Fibroblast of skin of left quadriceps (primary cell): ENCODE results near the gene EZH1.
"Not testable (repeated sequence)": the region's sequence is repeated elsewhere in the genome, so short reads cannot be mapped to it uniquely, and the experiment has no call there.

Source experiments
- DNase-seq, 2 experiments: peaks; one replicate each; pipeline ENCODE4 v3.0.0-alpha.2; 2013; ENCODE audit warnings: low read depth in 2 of 2

The EZH1 gene

GRCh38 chr17:42772945-42773289, 28.1 kb upstream of the EZH1 start:
- no peak for DNase-seq

- DNase-seq: not testable (repeated sequence)
These were observed 25.1 kb upstream of the EZH1 start for GRCh38 chr17:42769964-42770363.

GRCh38 chr17:42768006-42768405, 23.2 kb upstream of the EZH1 start:
- DNase-seq: not testable (repeated sequence)

DNA sequence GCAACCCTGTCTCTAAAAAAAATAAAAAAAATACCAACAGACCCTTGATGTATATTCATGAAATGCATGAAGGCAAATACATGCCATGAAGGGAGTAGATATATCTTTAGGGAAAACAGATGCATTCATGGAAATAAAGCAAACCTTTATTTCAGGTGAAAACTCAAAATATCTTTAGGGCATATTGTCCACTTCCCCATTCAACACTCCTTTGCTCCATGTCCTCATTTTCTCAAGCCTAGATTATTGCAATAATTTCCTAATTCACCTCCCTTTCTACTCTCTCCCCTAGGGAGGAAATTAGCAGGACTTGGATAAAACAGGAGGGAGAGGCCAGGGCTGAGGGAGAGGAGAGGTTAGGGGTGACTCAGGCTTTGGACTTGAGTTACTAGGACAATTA, 22.7 kb upstream of the EZH1 start:
- DNase-seq: no peak

DNA sequence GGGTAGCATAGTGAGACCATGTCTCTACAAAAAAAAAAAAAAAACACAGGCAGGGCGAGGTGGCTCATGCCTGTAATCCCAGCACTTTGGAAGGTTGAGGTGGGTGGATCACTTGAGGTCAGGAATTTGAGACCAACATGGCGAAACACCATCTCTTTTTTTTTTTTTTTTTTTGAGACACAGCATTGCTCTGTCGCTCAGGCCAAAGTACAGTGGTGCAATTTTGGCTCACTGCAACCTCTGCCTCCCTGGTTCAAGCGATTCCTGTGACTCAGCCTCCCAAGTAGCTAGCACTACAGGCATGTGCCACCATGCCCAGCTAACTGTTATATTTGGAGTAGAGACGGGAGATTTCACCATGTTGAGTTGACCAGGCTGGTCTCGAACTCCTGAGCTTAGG, 21.3 kb upstream of the EZH1 start:
- DNase-seq: no peak

GRCh38 chr17:42761638-42762037, 16.8 kb upstream of the EZH1 start:
- DNase-seq: no peak

DNA sequence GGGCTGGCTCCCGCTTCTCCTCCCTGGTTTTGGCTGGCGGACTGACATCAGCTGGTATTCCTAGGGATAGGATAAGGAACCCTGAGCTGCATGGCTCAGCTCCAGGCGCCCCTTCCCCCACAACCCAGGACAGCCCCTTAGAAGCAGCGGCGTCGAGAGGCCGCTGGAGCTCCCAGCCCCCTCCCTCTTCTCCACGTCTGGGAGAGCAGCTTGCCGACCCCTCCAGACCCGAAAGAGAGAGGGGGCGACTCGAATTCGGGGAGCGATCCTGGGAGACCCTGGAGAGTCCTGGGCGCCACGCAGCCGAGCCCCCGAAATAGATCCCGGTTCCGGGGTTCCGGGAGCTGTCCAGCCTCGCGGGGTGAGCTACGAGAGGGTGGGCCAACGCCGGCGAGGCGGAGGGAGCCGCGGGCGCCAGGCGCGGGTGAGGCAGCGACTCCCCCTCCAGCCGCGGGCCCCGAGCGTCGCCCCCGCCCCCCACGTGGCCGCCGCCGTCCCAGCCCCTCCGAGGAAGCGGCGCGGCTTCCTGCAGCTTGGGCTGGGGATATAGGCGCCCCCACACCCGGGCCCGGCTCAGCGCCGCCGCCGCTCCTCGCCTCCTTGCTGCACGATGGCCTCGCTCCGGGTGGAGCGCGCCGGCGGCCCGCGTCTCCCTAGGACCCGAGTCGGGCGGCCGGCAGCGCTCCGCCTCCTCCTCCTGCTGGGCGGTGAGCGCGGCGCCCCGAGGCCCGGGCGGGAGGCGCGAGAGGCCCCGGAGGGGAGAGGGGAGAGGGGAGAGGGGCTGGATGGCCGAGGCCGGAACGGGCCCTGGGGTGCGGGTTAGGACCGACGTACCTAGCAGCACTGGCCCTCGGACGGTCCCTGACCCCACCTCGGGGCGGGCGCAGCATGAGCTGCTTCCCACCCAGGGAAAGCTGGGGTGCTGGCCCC, 16.1 kb upstream of the EZH1 start, which contains the start of gene RAMP2:
RAMP2 (plus strand) TSS at position 576 of the 930 bp plus-strand sequence; CDS start at position 611, 35 bp downstream.
- DNase-seq: no peak

GRCh38 chr17:42759982-42760651, 15.3 kb upstream of the EZH1 start:
- no peak for DNase-seq

DNA sequence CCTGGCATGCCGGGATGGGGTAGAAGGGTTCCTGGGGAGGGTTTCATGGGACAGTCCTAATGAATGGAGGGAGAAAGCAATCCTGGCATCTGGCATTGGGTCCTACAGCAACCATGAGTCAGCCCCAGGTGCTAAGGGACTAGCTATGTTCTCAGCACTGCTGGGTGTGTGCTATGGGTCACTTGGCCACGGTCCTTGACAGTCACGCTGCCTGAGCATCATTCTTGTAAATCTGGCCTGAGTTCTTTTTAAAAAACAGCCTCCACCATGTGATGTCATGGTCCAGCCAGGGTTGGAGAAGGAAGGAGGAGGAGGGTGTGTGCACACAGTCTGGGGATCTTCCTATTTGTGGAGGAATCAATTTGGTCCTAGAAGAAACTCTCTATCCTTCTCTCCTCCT, 9.9 kb upstream of the EZH1 start:
- no peak for DNase-seq

DNA sequence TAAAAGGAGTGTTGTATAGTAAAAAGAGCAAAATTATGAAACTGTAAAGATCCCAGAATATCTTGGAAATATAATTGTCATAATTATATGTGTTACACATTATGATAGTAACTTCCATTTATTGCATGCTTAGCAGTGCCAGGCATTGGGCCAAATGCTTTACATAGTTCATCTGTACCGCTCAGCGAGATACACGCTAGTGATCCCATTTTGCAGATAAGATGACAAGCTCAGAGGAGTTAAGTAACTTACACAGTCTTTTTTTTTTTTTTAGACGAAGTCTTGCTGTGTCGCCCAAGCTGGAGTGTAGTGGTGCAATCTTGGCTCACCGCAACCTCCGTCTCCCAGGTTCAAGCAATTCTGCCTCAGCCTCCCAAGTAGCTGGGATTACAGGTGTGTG, 6.8 kb upstream of the EZH1 start:
- DNase-seq: no peak

DNA sequence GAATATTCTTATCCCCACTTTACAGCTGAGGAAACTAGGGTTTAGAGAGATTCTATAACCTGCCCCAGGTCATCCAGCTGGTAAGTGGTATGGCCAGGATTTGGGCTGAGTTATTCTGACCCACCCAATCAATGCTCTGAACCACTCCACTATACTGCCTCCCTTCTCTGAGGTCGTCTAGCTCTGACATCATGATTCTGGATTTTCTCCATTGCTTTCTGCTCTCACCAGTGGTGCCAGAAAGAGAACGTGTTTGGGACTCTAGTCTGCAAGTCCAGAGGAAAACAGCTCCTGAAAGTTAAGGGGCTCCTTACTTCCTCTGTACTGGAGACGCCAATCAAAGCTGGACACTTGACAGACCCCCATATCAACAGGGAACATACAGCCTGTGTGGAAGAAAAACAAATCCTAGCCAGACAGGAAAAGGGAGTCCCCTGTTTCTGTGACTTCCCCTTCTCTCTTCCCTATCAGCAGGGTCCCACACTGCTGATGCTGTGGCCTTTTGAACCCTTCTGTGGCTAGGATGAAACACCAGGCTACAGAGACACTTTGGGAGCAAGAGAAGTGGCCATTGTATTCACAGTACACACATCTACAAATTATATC, 6.0 kb upstream of the EZH1 start:
- DNase-seq: no peak

GRCh38 chr17:42748908-42749798, 4.3 kb upstream of the EZH1 start:
- no peak for DNase-seq

GRCh38 chr17:42748202-42748907, 3.5 kb upstream of the EZH1 start:
- no peak for DNase-seq

DNA sequence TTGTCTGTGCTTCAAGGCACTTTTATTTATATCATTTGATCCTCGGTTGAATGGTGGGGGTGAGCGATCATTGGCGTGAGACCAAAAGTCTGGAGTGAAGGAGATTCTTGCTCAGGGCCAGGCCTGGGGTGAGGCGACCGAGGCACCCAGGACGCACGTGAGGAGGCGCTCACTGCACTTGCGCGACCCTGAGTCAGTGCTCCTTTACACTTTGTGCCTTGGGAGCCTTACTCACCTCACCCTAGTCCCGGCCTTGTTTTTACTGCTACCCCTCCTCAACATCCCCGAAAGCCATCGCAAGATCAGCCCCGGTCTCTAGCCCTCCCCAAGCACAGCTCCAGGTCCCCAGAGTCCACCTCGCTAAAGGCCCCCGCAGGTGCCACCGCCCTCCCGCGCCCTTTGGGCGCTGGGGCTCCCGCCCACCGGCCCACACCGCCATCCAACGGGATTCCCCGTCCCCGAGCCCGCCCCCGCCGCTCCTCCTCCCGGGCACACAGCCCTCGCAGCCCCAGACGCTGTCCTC, 496 bp downstream of the EZH1 start:
- DNase-seq: no peak

GRCh38 chr17:42743595-42744282, 1.1 kb downstream of the EZH1 start:
- no peak for DNase-seq

DNA sequence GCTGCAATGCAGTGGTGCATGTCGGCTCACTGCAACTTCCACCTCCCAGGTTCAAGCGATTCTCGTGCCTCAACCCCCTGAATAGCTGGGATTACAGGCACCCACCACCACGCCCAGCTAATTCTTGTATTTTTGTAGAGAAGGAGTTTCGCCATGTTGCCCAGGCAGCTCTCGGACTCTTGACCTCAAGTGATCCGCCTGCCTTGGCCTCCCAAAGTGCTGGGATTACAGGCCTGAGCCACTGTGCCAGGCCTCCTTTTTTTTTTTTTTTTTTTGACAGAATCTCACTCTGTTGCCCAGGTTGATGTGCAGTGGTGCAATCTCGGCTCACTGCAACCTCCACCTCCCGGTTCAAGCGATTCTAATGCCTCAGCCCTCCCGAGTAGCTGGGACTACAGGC, 1.9 kb downstream of the EZH1 start:
- DNase-seq: not testable (repeated sequence)

GRCh38 chr17:42740699-42741098, 4.1 kb downstream of the EZH1 start:
- DNase-seq: no peak

DNA sequence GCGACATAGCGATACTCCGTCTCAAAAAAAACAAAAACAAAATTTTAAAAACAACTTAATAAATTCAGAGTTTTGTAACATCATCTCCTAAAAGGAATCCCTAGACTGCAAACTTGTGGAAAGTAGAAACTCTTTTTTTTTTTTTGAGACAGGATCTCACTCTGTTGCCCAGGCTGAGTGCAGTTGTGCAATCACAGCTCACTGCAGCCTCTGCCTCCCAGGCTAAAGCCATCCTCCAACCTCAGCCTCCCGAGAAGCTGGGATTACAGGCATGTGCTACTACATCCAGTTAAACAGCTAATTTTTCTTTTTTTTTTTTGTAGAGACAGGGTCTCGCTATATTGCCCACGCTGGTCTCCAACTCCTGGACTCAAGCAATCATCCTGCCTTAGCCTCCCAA, 19.7 kb downstream of the EZH1 start:
- no peak for DNase-seq

GRCh38 chr17:42723636-42724035, 21.2 kb downstream of the EZH1 start:
- no peak for DNase-seq

DNA sequence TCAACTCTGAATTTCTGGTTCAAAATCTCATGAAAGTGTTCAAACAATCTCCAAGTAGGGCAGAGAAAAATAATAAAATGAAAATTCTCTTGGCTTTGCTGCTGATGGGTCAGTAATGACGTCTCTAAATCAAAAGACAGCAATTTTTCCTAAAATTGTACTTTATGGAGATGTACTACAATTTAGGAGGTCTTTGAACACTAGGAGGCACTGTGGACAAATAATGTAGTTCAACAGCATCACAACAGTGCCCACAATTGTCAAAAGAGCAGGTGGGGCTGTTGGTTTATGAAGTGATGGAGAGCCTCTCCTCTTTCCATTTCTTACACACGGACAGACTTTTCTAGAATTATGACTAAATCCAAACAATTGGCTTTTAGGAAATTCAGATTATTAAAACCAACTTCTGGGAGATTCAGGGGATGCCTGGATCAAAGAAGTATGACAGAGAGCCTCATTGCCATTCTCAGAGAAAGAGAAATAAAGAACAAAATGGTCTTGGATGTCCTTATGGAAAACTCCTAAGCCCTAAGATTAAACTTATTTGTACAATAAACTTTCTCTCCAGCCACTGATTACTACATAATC, 23.8 kb downstream of the EZH1 start:
- peak; percentile 33 to 39 for DNase-seq
